Liver (tissue), 9 donors: ENCODE data around the gene THSD7B. TPM values are rescaled to one million over a fixed set of nuclear protein-coding genes. Genes with fewer than 3 reads are reported as not detected.

Experiments
- DNase-seq: peaks from one replicate; pipeline ENCODE4 v3.0.0-alpha.2; 2017; ENCODE audit warnings: low spot score
- H3K27ac ChIP-seq, 2 donors: one replicate each; pipeline ENCODE4 v1.7.0; 2013; ENCODE audit warnings: inconsistent platforms in 2 of 2, low read length in 2 of 2, control low read depth in 1 of 2, low read depth in 1 of 2, mild to moderate bottlenecking in 1 of 2
- H3K27me3 ChIP-seq, 4 donors: one replicate each; pipeline versions ENCODE4 v1.6.1 to v1.7.0; 2013; ENCODE audit warnings: low read length in 3 of 4, inconsistent platforms in 1 of 4, mild to moderate bottlenecking in 1 of 4, moderate library complexity in 1 of 4; ENCODE audit not compliant: control insufficient read depth in 4 of 4, insufficient read depth in 4 of 4
- H3K36me3 ChIP-seq, 4 donors: one replicate each; pipeline versions ENCODE4 v1.6.1 to v1.7.0; 2013; ENCODE audit warnings: low read length in 3 of 4, mild to moderate bottlenecking in 3 of 4, low read depth in 1 of 4, moderate library complexity in 1 of 4; ENCODE audit not compliant: control insufficient read depth in 4 of 4, insufficient read depth in 3 of 4
- H3K4me1 ChIP-seq, 4 donors: one replicate each; pipeline versions ENCODE4 v1.6.1 to v1.7.0; 2013; ENCODE audit warnings: low read length in 3 of 4, mild to moderate bottlenecking in 3 of 4, moderate library complexity in 1 of 4; ENCODE audit not compliant: control insufficient read depth in 4 of 4, insufficient read depth in 4 of 4
- H3K4me3 ChIP-seq, 3 donors: one replicate each; pipeline versions ENCODE4 v1.6.1 to v1.7.0; 2013; ENCODE audit warnings: low read length in 3 of 3, control low read depth in 1 of 3, low read depth in 1 of 3, mild to moderate bottlenecking in 1 of 3
- H3K9ac ChIP-seq, 2 donors: one replicate each; pipeline ENCODE4 v1.7.0; 2013; ENCODE audit warnings: low read length in 2 of 2, mild to moderate bottlenecking in 2 of 2, moderate library complexity in 2 of 2, control low read depth in 1 of 2, low read depth in 1 of 2
- H3K9me3 ChIP-seq, 4 donors: one replicate each; pipeline versions ENCODE4 v1.6.1 to v1.7.0; 2013; ENCODE audit warnings: low read length in 3 of 4; ENCODE audit not compliant: control insufficient read depth in 4 of 4
- EGR1 ChIP-seq, 2 donors: IDR thresholded peaks; 2 replicates each; pipeline ENCODE4 v1.6.1; 2016 to 2018; ENCODE audit warnings: antibody characterized with exemption in 2 of 2, low read depth in 2 of 2
- FOXA2 ChIP-seq: IDR thresholded peaks from 2 replicates; pipeline ENCODE4 v1.6.1; 2016; ENCODE audit warnings: antibody characterized with exemption
- GABPA ChIP-seq, 2 donors: IDR thresholded peaks in 1 of 2; conservative IDR thresholded peaks in 1 of 2; 2 replicates each; pipeline ENCODE4 v1.6.1; 2016; ENCODE audit warnings: antibody characterized with exemption in 2 of 2, mild to moderate bottlenecking in 1 of 2, moderate library complexity in 1 of 2
- HNF4G ChIP-seq: IDR thresholded peaks from 2 replicates; pipeline ENCODE4 v1.6.1; 2016; ENCODE audit warnings: antibody characterized with exemption
- JUND ChIP-seq, 2 donors: IDR thresholded peaks; 2 replicates each; pipeline ENCODE4 v1.6.1; 2016; ENCODE audit warnings: antibody characterized with exemption in 2 of 2
- MAX ChIP-seq: IDR thresholded peaks from 2 replicates; pipeline ENCODE4 v1.6.1; 2016; ENCODE audit warnings: antibody characterized with exemption
- NR2F2 ChIP-seq: IDR thresholded peaks from 2 replicates; pipeline ENCODE4 v1.6.1; 2016; ENCODE audit warnings: antibody characterized with exemption
- RAD21 ChIP-seq, 2 donors: IDR thresholded peaks; 2 replicates each; pipeline ENCODE4 v1.6.1; 2016; ENCODE audit warnings: antibody characterized with exemption in 2 of 2, mild to moderate bottlenecking in 2 of 2
- REST ChIP-seq: IDR thresholded peaks from 2 replicates; pipeline ENCODE4 v1.6.1; 2016; ENCODE audit warnings: antibody characterized with exemption, mild to moderate bottlenecking
- RXRA ChIP-seq, 2 donors: IDR thresholded peaks; 2 replicates each; pipeline ENCODE4 v1.6.1; 2017 to 2018; ENCODE audit warnings: antibody characterized with exemption in 2 of 2, mild to moderate bottlenecking in 1 of 2
- SP1 ChIP-seq: IDR thresholded peaks from 2 replicates; pipeline ENCODE4 v1.6.1; 2018; ENCODE audit warnings: antibody characterized with exemption, mild to moderate bottlenecking
- WGBS: extraction: QIAGEN DNeasy Blood & Tissue Kit; methylation state at CpG from one replicate; pipeline ENCODE4 v1.1.7; 2013; 5-methylcytosine and 5-hydroxymethylcytosine counted together
- polyA plus RNA-seq, 2 donors: library from polyadenylated mRNA; stranded (reverse) in 1 of 2; unstranded in 1 of 2; fragments of 200-250 nt in 1 of 2; fragments of >200 nt in 1 of 2; fragmentation: Nextera tagmentation in 1 of 2; extraction: Ambion mirVana in 1 of 2; gene quantifications; one replicate each; pipeline versions ENCODE4 v1.2.1 to v1.2.3, GENCODE V29; 2013 to 2015
- total RNA-seq, 2 donors: library from RNA; depleted of rRNA; stranded (reverse); fragments of >200 nt; gene quantifications; one replicate each; pipeline ENCODE4 v1.2.3, GENCODE V29; 2014
- TF ChIP-seq, protein P1 (sequence below): fragments of 150-350 bp; IDR thresholded peaks from 2 replicates; pipeline ENCODE4 v1.5.1; 2017; ENCODE audit warnings: improper control_type of control experiment, low read depth, low read length; ENCODE audit not compliant: missing input control
- TF ChIP-seq, protein P2 (sequence below): IDR thresholded peaks from 2 replicates; pipeline ENCODE4 v1.6.1; 2016; ENCODE audit warnings: antibody characterized with exemption
- donor health status: healthy.
- donor health status: healthy.
- donor health status: healthy.
- donor health status: healthy.
- donor health status: healthy.

Gene THSD7B
- total and polyA plus RNA-seq, 4 donors = 0.01 to 0.75 (median 0.42) TPM; not detected in 1

GRCh38 chr2:137437386-137437785 is 672.0 kb downstream of the THSD7B start (continued):
- TF ChIP-seq, protein P1, sequence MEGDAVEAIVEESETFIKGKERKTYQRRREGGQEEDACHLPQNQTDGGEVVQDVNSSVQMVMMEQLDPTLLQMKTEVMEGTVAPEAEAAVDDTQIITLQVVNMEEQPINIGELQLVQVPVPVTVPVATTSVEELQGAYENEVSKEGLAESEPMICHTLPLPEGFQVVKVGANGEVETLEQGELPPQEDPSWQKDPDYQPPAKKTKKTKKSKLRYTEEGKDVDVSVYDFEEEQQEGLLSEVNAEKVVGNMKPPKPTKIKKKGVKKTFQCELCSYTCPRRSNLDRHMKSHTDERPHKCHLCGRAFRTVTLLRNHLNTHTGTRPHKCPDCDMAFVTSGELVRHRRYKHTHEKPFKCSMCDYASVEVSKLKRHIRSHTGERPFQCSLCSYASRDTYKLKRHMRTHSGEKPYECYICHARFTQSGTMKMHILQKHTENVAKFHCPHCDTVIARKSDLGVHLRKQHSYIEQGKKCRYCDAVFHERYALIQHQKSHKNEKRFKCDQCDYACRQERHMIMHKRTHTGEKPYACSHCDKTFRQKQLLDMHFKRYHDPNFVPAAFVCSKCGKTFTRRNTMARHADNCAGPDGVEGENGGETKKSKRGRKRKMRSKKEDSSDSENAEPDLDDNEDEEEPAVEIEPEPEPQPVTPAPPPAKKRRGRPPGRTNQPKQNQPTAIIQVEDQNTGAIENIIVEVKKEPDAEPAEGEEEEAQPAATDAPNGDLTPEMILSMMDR = no peak
- TF ChIP-seq SP1 (no peak), EGR1 (IDR thresholded peaks at IDR 0.05; ENCODE audit: low read depth in 2 of 2) (no peak)

- no peak overlapping the region for H3K27ac ChIP-seq
- H3K4me1 ChIP-seq = no peaks in the 10 kb centered on the region
Measured at GRCh38 chr2:137444970-137445369, 679.6 kb downstream of the THSD7B start.

GRCh38 chr2:137449454-137449853 is 684.1 kb downstream of the THSD7B start:
- Histone ChIP-seq H3K9me3 (no peaks in the 10 kb centered on the region), H3K4me3 (no peak overlapping the region), H3K27ac (no peak overlapping the region), H3K9ac (no peak overlapping the region), H3K27me3 (no peaks in the 10 kb centered on the region), H3K36me3 (no peaks in the 10 kb centered on the region), H3K4me1 (no peaks in the 10 kb centered on the region)
- DNase-seq = no peak
- TF ChIP-seq, protein P1 = no peak
- no peak for TF ChIP-seq FOXA2
- TF ChIP-seq, protein P2, sequence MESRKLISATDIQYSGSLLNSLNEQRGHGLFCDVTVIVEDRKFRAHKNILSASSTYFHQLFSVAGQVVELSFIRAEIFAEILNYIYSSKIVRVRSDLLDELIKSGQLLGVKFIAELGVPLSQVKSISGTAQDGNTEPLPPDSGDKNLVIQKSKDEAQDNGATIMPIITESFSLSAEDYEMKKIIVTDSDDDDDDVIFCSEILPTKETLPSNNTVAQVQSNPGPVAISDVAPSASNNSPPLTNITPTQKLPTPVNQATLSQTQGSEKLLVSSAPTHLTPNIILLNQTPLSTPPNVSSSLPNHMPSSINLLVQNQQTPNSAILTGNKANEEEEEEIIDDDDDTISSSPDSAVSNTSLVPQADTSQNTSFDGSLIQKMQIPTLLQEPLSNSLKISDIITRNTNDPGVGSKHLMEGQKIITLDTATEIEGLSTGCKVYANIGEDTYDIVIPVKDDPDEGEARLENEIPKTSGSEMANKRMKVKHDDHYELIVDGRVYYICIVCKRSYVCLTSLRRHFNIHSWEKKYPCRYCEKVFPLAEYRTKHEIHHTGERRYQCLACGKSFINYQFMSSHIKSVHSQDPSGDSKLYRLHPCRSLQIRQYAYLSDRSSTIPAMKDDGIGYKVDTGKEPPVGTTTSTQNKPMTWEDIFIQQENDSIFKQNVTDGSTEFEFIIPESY = no peak
- no peak for TF ChIP-seq GABPA (IDR thresholded peaks at IDR 0.05 in 1 of 2, conservative IDR thresholded peaks at IDR 0.05 in 1 of 2)
- TF ChIP-seq JUND (IDR thresholded peaks at IDR 0.05) = no peak
- TF ChIP-seq HNF4G = no peak
- no peak for TF ChIP-seq EGR1 (IDR thresholded peaks at IDR 0.05; ENCODE audit: low read depth in 2 of 2)
- no peak for TF ChIP-seq REST
- no peak for TF ChIP-seq RAD21 (IDR thresholded peaks at IDR 0.05)
- TF ChIP-seq RXRA (IDR thresholded peaks at IDR 0.05) = no peak
- TF ChIP-seq MAX = no peak
- TF ChIP-seq NR2F2 = no peak
- no peak for TF ChIP-seq SP1

More at GRCh38 chr2:137444970-137445369, 679.6 kb downstream of the THSD7B start:
- TF ChIP-seq RXRA (IDR thresholded peaks at IDR 0.05) = no peak
- no peak overlapping the region for H3K9ac ChIP-seq
- no peak overlapping the region for H3K4me3 ChIP-seq
- WGBS = 78% methylated on average over 1 of the region's 1 CpG
- H3K27me3 ChIP-seq = no peaks in the 10 kb centered on the region
- no peaks in the 10 kb centered on the region for H3K9me3 ChIP-seq
- no peaks in the 10 kb centered on the region for H3K36me3 ChIP-seq
- DNase-seq = no peak
